IMR-90 (cell line): Measurements from ENCODE around the gene ARHGAP12. TPM values are rescaled to one million over a fixed set of nuclear protein-coding genes. Genes with fewer than 3 reads are reported as not detected.
A peak's percentile ranks its signal among the peaks of the same experiment; 100 is the strongest.

Experiments
- ATAC-seq: fragments of 200-7000 bp; cut with Tn5 transposase; 2 replicates; pipeline ENCODE4 v1.9.1; 2020; ENCODE audit warnings: low read depth, mild to moderate bottlenecking, moderate library complexity
- BruUV-seq: library from RNA; stranded (reverse); fragments of 400-500 nt; replicated peaks from 2 replicates; lab custom pipeline; 2021; lab: Mats Ljungman, UMichigan
- CTCF ChIA-PET: fragments of 300-600 bp; formaldehyde crosslinking; extraction: SDS; loops from one replicate; lab custom pipeline; 2021; ENCODE audit warnings: antibody characterized with exemption; lab: Yijun Ruan, JAX
- POLR2A ChIA-PET: fragments of 300-600 bp; sonication (Branson Sonifier 250); formaldehyde crosslinking; loops from one replicate; lab custom pipeline; 2022; ENCODE audit warnings: antibody characterized with exemption; ENCODE audit not compliant: unreplicated experiment; lab: Charles Lee
- DNase-seq: peaks from one replicate; pipeline ENCODE4 v3.0.0; 2013
- H2AFZ ChIP-seq: replicated peaks from 2 replicates; pipeline ENCODE3; 2013; ENCODE audit warnings: low read length, mild to moderate bottlenecking; ENCODE audit not compliant: poor library complexity
- H2AK5ac ChIP-seq: 2 replicates; pipeline ENCODE4 v1.6.1; 2013; ENCODE audit warnings: low read depth, low read length, inconsistent platforms
- H2AK9ac ChIP-seq: replicated peaks from 2 replicates; pipeline ENCODE3; 2013; ENCODE audit warnings: mild to moderate bottlenecking, low read depth, low read length, moderate library complexity; ENCODE audit not compliant: poor library complexity
- H2BK120ac ChIP-seq: 2 replicates; pipeline ENCODE4 v1.6.1; 2013; ENCODE audit warnings: low read depth, low read length, inconsistent platforms
- H2BK15ac ChIP-seq: 3 replicates; pipeline ENCODE4 v1.6.1; 2013; ENCODE audit warnings: low read depth, low read length, inconsistent platforms
- H2BK20ac ChIP-seq: 2 replicates; pipeline ENCODE4 v1.6.1; 2013; ENCODE audit warnings: low read depth, mild to moderate bottlenecking, inconsistent platforms, low read length, moderate library complexity
- H2BK5ac ChIP-seq: 2 replicates; pipeline ENCODE4 v1.6.1; 2013; ENCODE audit warnings: mild to moderate bottlenecking, low read depth, low read length, inconsistent platforms; ENCODE audit not compliant: poor library complexity, severe bottlenecking
- H3K14ac ChIP-seq: replicated peaks from 2 replicates; pipeline ENCODE4 v1.6.1; 2013; ENCODE audit warnings: low read depth, low read length, inconsistent platforms
- H3K18ac ChIP-seq: 2 replicates; pipeline ENCODE4 v1.6.1; 2013; ENCODE audit warnings: low read depth, low read length, control low read depth
- H3K23ac ChIP-seq: 2 replicates; pipeline ENCODE4 v1.6.1; 2013; ENCODE audit warnings: low read depth, low read length, inconsistent platforms
- H3K27ac ChIP-seq: 2 replicates; pipeline ENCODE4 v1.5.1; 2013; ENCODE audit warnings: mild to moderate bottlenecking, control low read depth, low read length; ENCODE audit not compliant: insufficient read depth
- H3K27me3 ChIP-seq: 2 replicates; pipeline ENCODE4 v1.6.1; 2013; ENCODE audit warnings: low read length; ENCODE audit not compliant: control insufficient read depth, insufficient read depth
- H3K36me3 ChIP-seq: 2 replicates; pipeline ENCODE4 v1.6.1; 2013; ENCODE audit warnings: low read length, mixed read lengths; ENCODE audit not compliant: control insufficient read depth, insufficient read depth
- H3K4ac ChIP-seq: 2 replicates; pipeline ENCODE4 v1.6.1; 2013; ENCODE audit warnings: low read depth, low read length, inconsistent platforms
- H3K4me1 ChIP-seq: 2 replicates; pipeline ENCODE4 v1.6.1; 2013; ENCODE audit warnings: low read length, mixed read lengths; ENCODE audit not compliant: control insufficient read depth, insufficient read depth
- H3K4me2 ChIP-seq: 2 replicates; pipeline ENCODE4 v1.6.1; 2013; ENCODE audit warnings: low read depth, mild to moderate bottlenecking, control low read depth, low read length, moderate library complexity
- H3K4me3 ChIP-seq: 2 replicates; pipeline ENCODE4 v1.5.1; 2013; ENCODE audit warnings: low read depth, mild to moderate bottlenecking, control low read depth, low read length, moderate library complexity; ENCODE audit not compliant: insufficient read depth
- H3K56ac ChIP-seq: 2 replicates; pipeline ENCODE4 v1.6.1; 2013; ENCODE audit warnings: low read length, inconsistent platforms; ENCODE audit not compliant: insufficient read depth; ENCODE audit errors: extremely low read depth
- H3K79me1 ChIP-seq, 2 experiments: 2 replicates each; pipeline ENCODE4 v1.6.1; 2013; ENCODE audit warnings: low read length in 2 of 2, inconsistent platforms in 1 of 2, low read depth in 1 of 2
- H3K9ac ChIP-seq: 2 replicates; pipeline ENCODE4 v1.6.1; 2013; ENCODE audit warnings: low read depth, low read length, control low read depth
- H3K9me1 ChIP-seq: 2 replicates; pipeline ENCODE4 v1.6.1; 2013; ENCODE audit warnings: low read length, inconsistent platforms; ENCODE audit not compliant: insufficient read depth
- H3K9me3 ChIP-seq: 2 replicates; pipeline ENCODE4 v1.6.1; 2013; ENCODE audit warnings: low read length; ENCODE audit not compliant: control insufficient read depth, insufficient read depth
- H4K20me1 ChIP-seq: 2 replicates; pipeline ENCODE4 v1.6.1; 2013; ENCODE audit warnings: low read length, inconsistent platforms; ENCODE audit not compliant: insufficient read depth
- H4K5ac ChIP-seq: 2 replicates; pipeline ENCODE4 v1.6.1; 2013; ENCODE audit warnings: mild to moderate bottlenecking, low read depth, low read length, control low read depth
- H4K8ac ChIP-seq, 2 experiments: 2 replicates each; pipeline ENCODE4 v1.6.1; 2013; ENCODE audit warnings: low read depth in 2 of 2, low read length in 2 of 2, control low read depth in 1 of 2, inconsistent platforms in 1 of 2
- H4K91ac ChIP-seq: 2 replicates; pipeline ENCODE4 v1.6.1; 2013; ENCODE audit warnings: low read depth, low read length, inconsistent platforms; ENCODE audit not compliant: insufficient read depth
- BHLHE40 ChIP-seq: fragments of 150-350 bp; IDR thresholded peaks from 2 replicates; pipeline ENCODE4 v1.6.1; 2016; ENCODE audit warnings: mild to moderate bottlenecking, low read depth, low read length
- CEBPB ChIP-seq: IDR thresholded peaks from 2 replicates; pipeline ENCODE4 v1.6.1; 2012; ENCODE audit warnings: low read depth, low read length, improper control_type of control experiment
- CHD1 ChIP-seq: IDR thresholded peaks from 2 replicates; pipeline ENCODE4 v1.6.1; 2012; ENCODE audit warnings: low read depth, low read length, improper control_type of control experiment
- MAZ ChIP-seq: IDR thresholded peaks from 2 replicates; pipeline ENCODE4 v1.6.1; 2012; ENCODE audit warnings: low read depth, mild to moderate bottlenecking, low read length, improper control_type of control experiment, moderate library complexity, borderline replicate concordance
- NFE2L2 ChIP-seq: fragments of 150-350 bp; IDR thresholded peaks from 2 replicates; pipeline ENCODE4 v1.6.1; 2016; ENCODE audit warnings: low read depth, mild to moderate bottlenecking, low read length
- POLR2A ChIP-seq: IDR thresholded peaks from 2 replicates; pipeline ENCODE4 v1.6.1; 2012; ENCODE audit warnings: mild to moderate bottlenecking, low read depth, low read length
- RAD21 ChIP-seq: IDR thresholded peaks from 2 replicates; pipeline ENCODE4 v1.6.1; 2012; ENCODE audit warnings: low read length, improper control_type of control experiment
- RFX5 ChIP-seq: IDR thresholded peaks from 2 replicates; pipeline ENCODE4 v1.8.0; 2012; ENCODE audit warnings: low read depth, mild to moderate bottlenecking, low read length, moderate library complexity
- SMC3 ChIP-seq: fragments of 150-350 bp; IDR thresholded peaks from 2 replicates; pipeline ENCODE4 v1.6.1; 2016; ENCODE audit warnings: low read depth, mild to moderate bottlenecking, antibody characterized with exemption, low read length, moderate library complexity
- WGBS, 2 experiments: methylation state at CpG; one replicate each; pipeline versions ENCODE4 v1.1.5 to v1.1.7; 2013; ENCODE audit warnings: missing lambda C conversion rate in 2 of 2; ENCODE audit not compliant: insufficient read length in 1 of 2; ENCODE audit errors: extremely low coverage in 2 of 2; 5-methylcytosine and 5-hydroxymethylcytosine counted together
- dilution Hi-C: fragments of 300-500 bp; cut with HindIII; formaldehyde crosslinking; loops from one replicate; pipeline ENCODE4 v1.14.3; 2018; ENCODE audit warnings: low sequenced_read_pairs; ENCODE audit not compliant: unreplicated experiment
- in situ Hi-C: fragments of 300-500 bp; cut with MboI; formaldehyde crosslinking; loops from 3 replicates; pipeline ENCODE4 v1.14.3; 2019; ENCODE audit warnings: low sequenced_read_pairs, inconsistent platforms, mixed read lengths
- intact Hi-C: fragments of 100-400 bp; cut with micrococcal nuclease; formaldehyde crosslinking; loops from 2 replicates; pipeline ENCODE4 v1.10.0; 2022
- polyA plus RNA-seq, 3 experiments: library from polyadenylated mRNA; depleted of rRNA; stranded (reverse); fragments of >200 nt; gene quantifications; 2 replicates each; pipeline ENCODE4 v1.2.3, GENCODE V29; 2012; ENCODE audit warnings: low replicate concordance in 1 of 3
- total RNA-seq: library from RNA; depleted of rRNA; stranded (reverse); fragments of >200 nt; gene quantifications from 2 replicates; pipeline ENCODE4 v1.2.3, GENCODE V29; 2012
- TF ChIP-seq, protein P1 (sequence below): conservative IDR thresholded peaks from 2 replicates; pipeline ENCODE4 v1.5.1; 2012; ENCODE audit warnings: mild to moderate bottlenecking, low read depth, low read length, improper control_type of control experiment

Gene ARHGAP12
- total and polyA plus RNA-seq, 2 of the 4 experiments (the other 2 are of a cell fraction): 9.0 to 28.5 TPM

DNA sequence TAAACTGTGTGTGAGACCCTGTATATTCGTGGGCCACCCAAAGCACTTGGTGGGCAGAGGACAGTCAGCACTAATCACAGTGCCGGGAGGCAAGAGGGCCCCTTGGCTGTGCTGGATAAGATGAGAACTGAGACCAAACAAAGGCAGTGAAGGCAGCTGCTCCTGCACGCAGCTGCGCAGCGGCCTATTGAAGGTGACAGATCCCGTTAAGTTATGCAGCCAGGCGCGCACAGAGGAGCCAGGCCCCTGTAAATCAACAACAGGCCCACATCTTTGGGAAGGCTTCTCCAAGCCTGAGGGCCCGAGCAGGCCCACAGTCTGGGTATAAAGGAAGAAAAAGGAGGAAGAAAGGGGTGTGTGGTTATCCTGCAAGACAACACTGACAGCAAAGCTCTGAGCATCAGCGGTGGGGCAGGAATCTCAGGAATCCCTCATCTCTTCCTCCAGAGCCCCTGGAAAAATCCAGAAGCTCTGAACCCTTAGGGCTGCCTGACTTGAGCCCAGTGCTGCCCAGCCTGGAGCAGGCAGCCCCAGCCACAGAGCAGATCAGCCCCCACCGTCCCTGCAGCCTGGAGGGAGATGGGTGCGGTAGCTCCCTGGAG is 154.2 kb downstream of the ARHGAP12 start:
- Histone ChIP-seq H3K9me1 (peaks cover 20% of the 10 kb centered on the region), H3K23ac (peak overlapping the region; percentile 8; the same call in 1 of the 2 replicates), H3K79me1 (no peaks in the 10 kb centered on the region), H3K27ac (peak overlapping the region; percentile 77), H2AK9ac (no peak overlapping the region), H3K18ac (peak overlapping the region; percentile 74), H3K4me1 (peaks cover 11% of the 10 kb centered on the region), H4K5ac (peak overlapping the region; percentile 91), H3K56ac (peak overlapping the region; percentile 66; the same call in 1 of the 2 replicates), H4K8ac (peak overlapping the region; percentile 57 to 87), H2AFZ (peak overlapping the region; percentile 95), H2BK20ac (peak overlapping the region; percentile 70), H3K4me3 (no peak overlapping the region), H3K4ac (peak overlapping the region; percentile 73), H3K9ac (peak overlapping the region; percentile 67), H4K91ac (peak overlapping the region; percentile 79), H2BK120ac (peak overlapping the region; percentile 80), H2BK15ac (peak overlapping the region; percentile 69), H3K9me3 (peaks cover 4% of the 10 kb centered on the region; the same call in 1 of the 2 replicates), H2BK5ac (peak overlapping the region; percentile 66), H3K14ac (peak overlapping the region; percentile 75), H3K27me3 (no peaks in the 10 kb centered on the region), H4K20me1 (no peaks in the 10 kb centered on the region), H3K4me2 (0 out of 2 replicates have a peak overlapping the region, but pooled peaks have one; percentile 1), H2AK5ac (peak overlapping the region; percentile 79; the same call in 1 of the 2 replicates), H3K36me3 (no peaks in the 10 kb centered on the region)
- CTCF ChIA-PET: no interaction called here
- ATAC-seq: peak; percentile 66
- in situ Hi-C loops (no loop called here), intact Hi-C loops (no loop called here), dilution Hi-C loops (no loop called here)
- no TSS peak for BruUV-seq
- DNase-seq: peak; percentile 35
- POLR2A ChIA-PET: no interaction called here
- 19% methylated on average over 6 of the region's 12 CpGs; no CpG with 5 or more reads in 1 of the 2 experiments for whole genome bisulfite sequencing, 2 experiments
- TF ChIP-seq RFX5 (no peak), NFE2L2 (no peak), CEBPB (no peak), MAZ (no peak), SMC3 (no peak), POLR2A (no peak), RAD21 (no peak), BHLHE40 (no peak), CHD1 (no peak)
- TF ChIP-seq, protein P1, sequence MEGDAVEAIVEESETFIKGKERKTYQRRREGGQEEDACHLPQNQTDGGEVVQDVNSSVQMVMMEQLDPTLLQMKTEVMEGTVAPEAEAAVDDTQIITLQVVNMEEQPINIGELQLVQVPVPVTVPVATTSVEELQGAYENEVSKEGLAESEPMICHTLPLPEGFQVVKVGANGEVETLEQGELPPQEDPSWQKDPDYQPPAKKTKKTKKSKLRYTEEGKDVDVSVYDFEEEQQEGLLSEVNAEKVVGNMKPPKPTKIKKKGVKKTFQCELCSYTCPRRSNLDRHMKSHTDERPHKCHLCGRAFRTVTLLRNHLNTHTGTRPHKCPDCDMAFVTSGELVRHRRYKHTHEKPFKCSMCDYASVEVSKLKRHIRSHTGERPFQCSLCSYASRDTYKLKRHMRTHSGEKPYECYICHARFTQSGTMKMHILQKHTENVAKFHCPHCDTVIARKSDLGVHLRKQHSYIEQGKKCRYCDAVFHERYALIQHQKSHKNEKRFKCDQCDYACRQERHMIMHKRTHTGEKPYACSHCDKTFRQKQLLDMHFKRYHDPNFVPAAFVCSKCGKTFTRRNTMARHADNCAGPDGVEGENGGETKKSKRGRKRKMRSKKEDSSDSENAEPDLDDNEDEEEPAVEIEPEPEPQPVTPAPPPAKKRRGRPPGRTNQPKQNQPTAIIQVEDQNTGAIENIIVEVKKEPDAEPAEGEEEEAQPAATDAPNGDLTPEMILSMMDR: no peak
